Liver (tissue), 9 donors: ENCODE measurements around the gene KAT5. TPM values are rescaled to one million over a fixed set of nuclear protein-coding genes. Genes with fewer than 3 reads are reported as not detected.
"Not testable (repeated sequence)": the region's sequence is repeated elsewhere in the genome, so short reads cannot be mapped to it uniquely, and the experiment has no call there.

ENCODE experiments used
- DNase-seq: peaks from one replicate; pipeline ENCODE4 v3.0.0-alpha.2; 2017; ENCODE audit warnings: low spot score
- H3K27ac ChIP-seq, 2 donors: one replicate each; pipeline ENCODE4 v1.7.0; 2013; ENCODE audit warnings: inconsistent platforms in 2 of 2, low read length in 2 of 2, control low read depth in 1 of 2, low read depth in 1 of 2, mild to moderate bottlenecking in 1 of 2
- H3K27me3 ChIP-seq, 4 donors: one replicate each; pipeline versions ENCODE4 v1.6.1 to v1.7.0; 2013; ENCODE audit warnings: low read length in 3 of 4, inconsistent platforms in 1 of 4, mild to moderate bottlenecking in 1 of 4, moderate library complexity in 1 of 4; ENCODE audit not compliant: control insufficient read depth in 4 of 4, insufficient read depth in 4 of 4
- H3K36me3 ChIP-seq, 4 donors: one replicate each; pipeline versions ENCODE4 v1.6.1 to v1.7.0; 2013; ENCODE audit warnings: low read length in 3 of 4, mild to moderate bottlenecking in 3 of 4, low read depth in 1 of 4, moderate library complexity in 1 of 4; ENCODE audit not compliant: control insufficient read depth in 4 of 4, insufficient read depth in 3 of 4
- H3K4me1 ChIP-seq, 4 donors: one replicate each; pipeline versions ENCODE4 v1.6.1 to v1.7.0; 2013; ENCODE audit warnings: low read length in 3 of 4, mild to moderate bottlenecking in 3 of 4, moderate library complexity in 1 of 4; ENCODE audit not compliant: control insufficient read depth in 4 of 4, insufficient read depth in 4 of 4
- H3K4me3 ChIP-seq, 3 donors: one replicate each; pipeline versions ENCODE4 v1.6.1 to v1.7.0; 2013; ENCODE audit warnings: low read length in 3 of 3, control low read depth in 1 of 3, low read depth in 1 of 3, mild to moderate bottlenecking in 1 of 3
- H3K9ac ChIP-seq, 2 donors: one replicate each; pipeline ENCODE4 v1.7.0; 2013; ENCODE audit warnings: low read length in 2 of 2, mild to moderate bottlenecking in 2 of 2, moderate library complexity in 2 of 2, control low read depth in 1 of 2, low read depth in 1 of 2
- H3K9me3 ChIP-seq, 4 donors: one replicate each; pipeline versions ENCODE4 v1.6.1 to v1.7.0; 2013; ENCODE audit warnings: low read length in 3 of 4; ENCODE audit not compliant: control insufficient read depth in 4 of 4
- ATF3 ChIP-seq: IDR thresholded peaks from 2 replicates; pipeline ENCODE4 v1.6.1; 2016; ENCODE audit warnings: antibody characterized with exemption
- CTCF ChIP-seq: fragments of 150-350 bp; IDR thresholded peaks from 2 replicates; pipeline ENCODE4 v1.5.1; 2017; ENCODE audit warnings: improper control_type of control experiment, low read depth, low read length; ENCODE audit not compliant: missing input control
- EGR1 ChIP-seq, 2 donors: IDR thresholded peaks; 2 replicates each; pipeline ENCODE4 v1.6.1; 2016 to 2018; ENCODE audit warnings: antibody characterized with exemption in 2 of 2, low read depth in 2 of 2
- FOXA1 ChIP-seq: IDR thresholded peaks from 2 replicates; pipeline ENCODE4 v1.6.1; 2016; ENCODE audit warnings: antibody characterized with exemption
- GABPA ChIP-seq, 2 donors: IDR thresholded peaks in 1 of 2; conservative IDR thresholded peaks in 1 of 2; 2 replicates each; pipeline ENCODE4 v1.6.1; 2016; ENCODE audit warnings: antibody characterized with exemption in 2 of 2, mild to moderate bottlenecking in 1 of 2, moderate library complexity in 1 of 2
- JUND ChIP-seq, 2 donors: IDR thresholded peaks; 2 replicates each; pipeline ENCODE4 v1.6.1; 2016; ENCODE audit warnings: antibody characterized with exemption in 2 of 2
- MAX ChIP-seq: IDR thresholded peaks from 2 replicates; pipeline ENCODE4 v1.6.1; 2016; ENCODE audit warnings: antibody characterized with exemption
- NR2F2 ChIP-seq: IDR thresholded peaks from 2 replicates; pipeline ENCODE4 v1.6.1; 2016; ENCODE audit warnings: antibody characterized with exemption
- RAD21 ChIP-seq, 2 donors: IDR thresholded peaks; 2 replicates each; pipeline ENCODE4 v1.6.1; 2016; ENCODE audit warnings: antibody characterized with exemption in 2 of 2, mild to moderate bottlenecking in 2 of 2
- RXRA ChIP-seq, 2 donors: IDR thresholded peaks; 2 replicates each; pipeline ENCODE4 v1.6.1; 2017 to 2018; ENCODE audit warnings: antibody characterized with exemption in 2 of 2, mild to moderate bottlenecking in 1 of 2
- SP1 ChIP-seq: IDR thresholded peaks from 2 replicates; pipeline ENCODE4 v1.6.1; 2018; ENCODE audit warnings: antibody characterized with exemption, mild to moderate bottlenecking
- TAF1 ChIP-seq: conservative IDR thresholded peaks from 2 replicates; pipeline ENCODE4 v1.6.1; 2016; ENCODE audit warnings: antibody characterized with exemption, mild to moderate bottlenecking
- ZBTB33 ChIP-seq: IDR thresholded peaks from 2 replicates; pipeline ENCODE4 v1.6.1; 2016; ENCODE audit warnings: antibody characterized with exemption
- WGBS: extraction: QIAGEN DNeasy Blood & Tissue Kit; methylation state at CpG from one replicate; pipeline ENCODE4 v1.1.7; 2013; 5-methylcytosine and 5-hydroxymethylcytosine counted together
- polyA plus RNA-seq, 2 donors: library from polyadenylated mRNA; stranded (reverse) in 1 of 2; unstranded in 1 of 2; fragments of 200-250 nt in 1 of 2; fragments of >200 nt in 1 of 2; fragmentation: Nextera tagmentation in 1 of 2; extraction: Ambion mirVana in 1 of 2; gene quantifications; one replicate each; pipeline versions ENCODE4 v1.2.1 to v1.2.3, GENCODE V29; 2013 to 2015
- total RNA-seq, 2 donors: library from RNA; depleted of rRNA; stranded (reverse); fragments of >200 nt; gene quantifications; one replicate each; pipeline ENCODE4 v1.2.3, GENCODE V29; 2014
- donor health status: healthy.
- donor health status: healthy.
- donor health status: healthy.
- donor health status: healthy.
- donor health status: healthy.

The KAT5 gene
- total and polyA plus RNA-seq, 4 donors: 15.5 to 22.9 (median 18.4) TPM

- Histone ChIP-seq H3K27me3 (no peaks in the 10 kb centered on the region), H3K36me3 (no peaks in the 10 kb centered on the region), H3K9me3 (no peaks in the 10 kb centered on the region), H3K9ac (no peak overlapping the region), H3K4me3 (no peak overlapping the region), H3K27ac (no peak overlapping the region), H3K4me1 (peaks cover 0 to 3% (median 0%) of the 10 kb centered on the region in 4 donors)
- TF ChIP-seq CTCF: no peak
- no peak for TF ChIP-seq GABPA (IDR thresholded peaks at IDR 0.05 in 1 of 2, conservative IDR thresholded peaks at IDR 0.05 in 1 of 2)
- TF ChIP-seq TAF1: no peak
- no peak for TF ChIP-seq FOXA1
- TF ChIP-seq ATF3: no peak
- TF ChIP-seq SP1: no peak
- no peak for TF ChIP-seq JUND (IDR thresholded peaks at IDR 0.05)
- no peak for TF ChIP-seq RAD21 (IDR thresholded peaks at IDR 0.05)
- TF ChIP-seq MAX: no peak
- no peak for TF ChIP-seq EGR1 (IDR thresholded peaks at IDR 0.05; ENCODE audit: low read depth in 2 of 2)
- TF ChIP-seq ZBTB33: no peak
- no peak for TF ChIP-seq RXRA (IDR thresholded peaks at IDR 0.05)
- WGBS: 86% methylated on average over 8 of the region's 8 CpGs
- DNase-seq: no peak
Observed at GRCh38 chr11:65685981-65686380, 26.1 kb upstream of the KAT5 start.

GRCh38 chr11:65691847-65692246 is 20.2 kb upstream of the KAT5 start:
- H3K36me3 ChIP-seq, DNase-seq, H3K4me3 ChIP-seq, H3K27me3 ChIP-seq, H3K4me1 ChIP-seq, H3K9me3 ChIP-seq, H3K27ac ChIP-seq, H3K9ac ChIP-seq: not testable (repeated sequence)
- 94% methylated on average over 8 of the region's 8 CpGs for WGBS

- WGBS: 74% methylated on average over 11 of the region's 11 CpGs
- no peaks in the 10 kb centered on the region for H3K36me3 ChIP-seq
- H3K9me3 ChIP-seq: no peaks in the 10 kb centered on the region
- no peak overlapping the region for H3K9ac ChIP-seq
- no peak for DNase-seq
- TF ChIP-seq NR2F2: no peak
- TF ChIP-seq RXRA (IDR thresholded peaks at IDR 0.05): no peak
- TF ChIP-seq ZBTB33: no peak
- TF ChIP-seq GABPA (IDR thresholded peaks at IDR 0.05 in 1 of 2, conservative IDR thresholded peaks at IDR 0.05 in 1 of 2): no peak
- TF ChIP-seq TAF1: no peak
- TF ChIP-seq JUND (IDR thresholded peaks at IDR 0.05): no peak
- TF ChIP-seq EGR1 (IDR thresholded peaks at IDR 0.05; ENCODE audit: low read depth in 2 of 2): no peak
- H3K4me1 ChIP-seq: peaks cover 0 to 6% (median 2%) of the 10 kb centered on the region in 4 donors
- no peak overlapping the region for H3K27ac ChIP-seq
- no peaks in the 10 kb centered on the region for H3K27me3 ChIP-seq
- H3K4me3 ChIP-seq: no peak overlapping the region
Observed at GRCh38 chr11:65692367-65692766, 19.7 kb upstream of the KAT5 start.
